ENCODE data around the gene RCC2.
"Not testable (repeated sequence)": the region's sequence is repeated elsewhere in the genome, so short reads cannot be mapped to it uniquely, and the experiment has no call there.

RCC2 gene

DNA sequence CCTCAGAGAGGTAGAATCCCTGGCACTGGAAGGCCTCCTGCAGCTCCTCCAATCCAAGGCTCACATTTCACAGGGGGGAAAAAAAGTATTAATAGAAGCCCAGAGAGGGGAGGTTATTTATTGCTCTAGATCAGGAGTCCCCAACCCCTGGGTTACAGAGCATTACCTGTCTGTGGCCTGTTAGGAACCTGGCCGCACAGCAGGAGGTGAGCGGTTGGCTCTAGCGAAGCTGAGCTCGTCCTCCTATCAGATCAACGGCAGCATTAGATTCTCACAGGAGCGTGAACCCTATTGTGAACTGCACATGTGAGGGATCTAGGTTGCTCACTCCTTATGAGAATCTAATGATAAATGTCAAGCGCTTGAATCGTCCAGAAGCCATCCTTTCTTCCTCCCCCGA, 46.8 kb upstream of the RCC2 start:
- Histone ChIP-seq H3K4me1 (ENCODE audit: control insufficient read depth, insufficient read depth, low read length) (no peaks in the 10 kb centered on the region), H3K4me3 (ENCODE audit: low read depth, low read length) (no peak overlapping the region), H3K27ac (ENCODE audit: extremely low read depth, low read depth, low read length) (no peak overlapping the region), H3K36me3 (ENCODE audit: control insufficient read depth in 2 of 2, insufficient read depth in 1 of 2, low read length in 2 of 2) (no peaks in the 10 kb centered on the region), H3K9me3 (ENCODE audit: control insufficient read depth, insufficient read depth, low read depth, low read length) (no peaks in the 10 kb centered on the region)
- ChIA-PET POLR2A (no interaction called here), CTCF (interaction anchor here (0.7 to 2.0 kb wide), 5 partner anchors 10 to 266 kb away, joined by 3 to 11 read pairs (median 4); no protein-coding TSS in a partner anchor)
- TF ChIP-seq ZNF311 (tag by site-specific recombination; IDR thresholded peaks at IDR 0.05; ENCODE audit: borderline replicate concordance) (no peak), ZNF148 (tag by site-specific recombination; IDR thresholded peaks at IDR 0.05; ENCODE audit: borderline replicate concordance) (no peak), ZBTB44 (tag by site-specific recombination; IDR thresholded peaks at IDR 0.05) (no peak), ZNF140 (tag by site-specific recombination; IDR thresholded peaks at IDR 0.05) (no peak), ZNF391 (tag by site-specific recombination; IDR thresholded peaks at IDR 0.05; ENCODE audit: borderline replicate concordance, low read depth) (no peak), ZNF354C (tag by site-specific recombination; IDR thresholded peaks at IDR 0.05; ENCODE audit: borderline replicate concordance, low read depth) (no peak), ZSCAN4 (tag by site-specific recombination; IDR thresholded peaks at IDR 0.05) (no peak), ZNF132 (tag by site-specific recombination; IDR thresholded peaks at IDR 0.05; ENCODE audit: borderline replicate concordance) (no peak), ZNF248 (tag by site-specific recombination; IDR thresholded peaks at IDR 0.05) (no peak), ZNF214 (tag by site-specific recombination; IDR thresholded peaks at IDR 0.05; ENCODE audit: borderline replicate concordance) (no peak), ZBTB7A (tag by site-specific recombination; IDR thresholded peaks at IDR 0.05; ENCODE audit: low read depth) (no peak), HOXC10 (CRISPR knock-in tag; IDR thresholded peaks at IDR 0.05) (no peak), ZFP41 (tag by site-specific recombination; IDR thresholded peaks at IDR 0.05; ENCODE audit: borderline replicate concordance) (no peak), ZNF416 (tag by site-specific recombination; IDR thresholded peaks at IDR 0.05) (no peak), KLF10 (tag by site-specific recombination; IDR thresholded peaks at IDR 0.05) (no peak)
- TF ChIP-seq, protein P1, sequence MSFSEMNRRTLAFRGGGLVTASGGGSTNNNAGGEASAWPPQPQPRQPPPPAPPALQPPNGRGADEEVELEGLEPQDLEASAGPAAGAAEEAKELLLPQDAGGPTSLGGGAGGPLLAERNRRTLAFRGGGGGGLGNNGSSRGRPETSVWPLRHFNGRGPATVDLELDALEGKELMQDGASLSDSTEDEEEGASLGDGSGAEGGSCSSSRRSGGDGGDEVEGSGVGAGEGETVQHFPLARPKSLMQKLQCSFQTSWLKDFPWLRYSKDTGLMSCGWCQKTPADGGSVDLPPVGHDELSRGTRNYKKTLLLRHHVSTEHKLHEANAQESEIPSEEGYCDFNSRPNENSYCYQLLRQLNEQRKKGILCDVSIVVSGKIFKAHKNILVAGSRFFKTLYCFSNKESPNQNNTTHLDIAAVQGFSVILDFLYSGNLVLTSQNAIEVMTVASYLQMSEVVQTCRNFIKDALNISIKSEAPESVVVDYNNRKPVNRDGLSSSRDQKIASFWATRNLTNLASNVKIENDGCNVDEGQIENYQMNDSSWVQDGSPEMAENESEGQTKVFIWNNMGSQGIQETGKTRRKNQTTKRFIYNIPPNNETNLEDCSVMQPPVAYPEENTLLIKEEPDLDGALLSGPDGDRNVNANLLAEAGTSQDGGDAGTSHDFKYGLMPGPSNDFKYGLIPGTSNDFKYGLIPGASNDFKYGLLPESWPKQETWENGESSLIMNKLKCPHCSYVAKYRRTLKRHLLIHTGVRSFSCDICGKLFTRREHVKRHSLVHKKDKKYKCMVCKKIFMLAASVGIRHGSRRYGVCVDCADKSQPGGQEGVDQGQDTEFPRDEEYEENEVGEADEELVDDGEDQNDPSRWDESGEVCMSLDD (tag by site-specific recombination; IDR thresholded peaks at IDR 0.05): no peak

DNA sequence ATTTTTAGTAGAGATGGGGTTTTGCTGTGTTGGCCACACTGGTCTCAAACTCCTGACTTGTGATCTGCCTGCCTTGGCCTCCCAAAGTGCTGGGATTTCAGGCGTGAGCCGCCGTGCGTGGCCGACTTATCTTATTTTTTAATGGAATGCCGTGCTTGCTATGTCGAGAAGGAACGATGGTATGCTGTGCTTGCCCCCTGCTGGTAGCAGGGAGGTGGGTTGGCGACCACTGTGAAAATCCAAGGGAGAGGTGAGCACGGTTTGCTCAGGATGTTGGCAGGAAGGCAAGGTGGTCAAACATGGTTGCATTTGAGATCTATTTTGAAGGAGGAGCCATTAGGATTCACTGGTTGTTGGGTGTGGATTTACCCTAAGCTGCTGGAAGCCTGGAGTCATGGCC, 45.8 kb upstream of the RCC2 start:
- Histone ChIP-seq H3K27ac (ENCODE audit: extremely low read depth, low read depth, low read length) (no peak overlapping the region), H3K4me3 (ENCODE audit: low read depth, low read length) (no peak overlapping the region), H3K9me3 (ENCODE audit: control insufficient read depth, insufficient read depth, low read depth, low read length) (no peaks in the 10 kb centered on the region), H3K4me1 (ENCODE audit: control insufficient read depth, insufficient read depth, low read length) (no peaks in the 10 kb centered on the region), H3K36me3 (ENCODE audit: control insufficient read depth in 2 of 2, insufficient read depth in 1 of 2, low read length in 2 of 2) (no peaks in the 10 kb centered on the region)
- TF ChIP-seq ZFP37 (tag by site-specific recombination; IDR thresholded peaks at IDR 0.05) (no peak), ZNF654 (tag by site-specific recombination; IDR thresholded peaks at IDR 0.05; ENCODE audit: low read depth) (peak; percentile 38)
- TF ChIP-seq, protein P2, sequence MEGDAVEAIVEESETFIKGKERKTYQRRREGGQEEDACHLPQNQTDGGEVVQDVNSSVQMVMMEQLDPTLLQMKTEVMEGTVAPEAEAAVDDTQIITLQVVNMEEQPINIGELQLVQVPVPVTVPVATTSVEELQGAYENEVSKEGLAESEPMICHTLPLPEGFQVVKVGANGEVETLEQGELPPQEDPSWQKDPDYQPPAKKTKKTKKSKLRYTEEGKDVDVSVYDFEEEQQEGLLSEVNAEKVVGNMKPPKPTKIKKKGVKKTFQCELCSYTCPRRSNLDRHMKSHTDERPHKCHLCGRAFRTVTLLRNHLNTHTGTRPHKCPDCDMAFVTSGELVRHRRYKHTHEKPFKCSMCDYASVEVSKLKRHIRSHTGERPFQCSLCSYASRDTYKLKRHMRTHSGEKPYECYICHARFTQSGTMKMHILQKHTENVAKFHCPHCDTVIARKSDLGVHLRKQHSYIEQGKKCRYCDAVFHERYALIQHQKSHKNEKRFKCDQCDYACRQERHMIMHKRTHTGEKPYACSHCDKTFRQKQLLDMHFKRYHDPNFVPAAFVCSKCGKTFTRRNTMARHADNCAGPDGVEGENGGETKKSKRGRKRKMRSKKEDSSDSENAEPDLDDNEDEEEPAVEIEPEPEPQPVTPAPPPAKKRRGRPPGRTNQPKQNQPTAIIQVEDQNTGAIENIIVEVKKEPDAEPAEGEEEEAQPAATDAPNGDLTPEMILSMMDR (tag by site-specific recombination; IDR thresholded peaks at IDR 0.05): 0 out of 2 replicates have a peak, but pooled peaks have one; percentile 28
- POLR2A ChIA-PET: no interaction called here
- CTCF ChIA-PET: interaction anchor here (0.7 kb wide), 1 partner anchor 267 kb away, joined by 3 read pairs; no protein-coding TSS in a partner anchor

- H3K9me3 ChIP-seq (ENCODE audit: control insufficient read depth, insufficient read depth, low read depth, low read length); H3K4me1 ChIP-seq (ENCODE audit: control insufficient read depth, insufficient read depth, low read length); POLR2A ChIA-PET; H3K4me3 ChIP-seq (ENCODE audit: low read depth, low read length); H3K27ac ChIP-seq (ENCODE audit: extremely low read depth, low read depth, low read length); H3K36me3 ChIP-seq (ENCODE audit: control insufficient read depth in 2 of 2, insufficient read depth in 1 of 2, low read length in 2 of 2): not testable (repeated sequence)
- CTCF ChIA-PET: interaction anchor here (0.9 kb wide), 1 partner anchor 180 kb away, joined by 3 read pairs; no protein-coding TSS in a partner anchor
Observed at GRCh38 chr1:17481981-17482380, 42.5 kb upstream of the RCC2 start.

Measured in HEK293 (cell line).